ENCODE data around the gene TNFSF4.

The TNFSF4 gene

DNA sequence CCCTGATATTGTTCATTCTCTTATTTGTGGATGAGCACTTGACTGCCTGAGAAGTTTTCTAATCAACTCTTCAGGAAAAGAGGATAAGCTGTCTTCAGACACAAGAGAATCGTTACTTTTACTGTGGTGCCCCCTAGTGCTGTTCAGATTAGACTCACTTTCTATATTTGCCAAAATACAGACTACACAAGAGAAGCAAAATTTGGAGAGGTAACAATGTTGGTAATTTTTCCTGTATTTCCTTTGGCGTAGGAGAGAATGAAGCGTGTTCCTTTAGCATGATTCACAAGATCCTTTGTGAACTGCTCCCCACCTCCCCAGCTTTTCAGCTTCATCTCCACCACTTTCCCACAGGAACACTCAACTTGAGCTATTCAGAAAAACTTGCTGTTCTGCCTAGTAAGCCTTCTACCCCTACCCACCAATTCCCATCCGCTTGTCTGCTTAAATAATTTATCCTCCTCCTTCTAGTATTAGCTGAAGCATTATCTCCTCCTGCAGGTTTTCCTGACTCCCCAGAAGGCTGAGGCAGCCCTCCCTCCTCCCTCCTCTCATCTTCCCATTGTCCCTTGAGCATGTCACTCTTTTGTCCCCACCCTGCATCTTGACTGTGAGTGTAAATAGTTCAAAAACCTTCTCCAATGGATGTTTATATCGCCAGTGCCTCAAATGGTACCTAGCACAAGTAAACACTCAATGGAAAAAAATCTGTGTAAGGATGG is 4.5 kb downstream of the TNFSF4 start:
- no peaks in the 10 kb centered on the region for H3K36me3 ChIP-seq
- no peaks in the 10 kb centered on the region for H3K27me3 ChIP-seq
- no peak overlapping the region for H3K4me3 ChIP-seq (ENCODE audit: low read depth in 1 of 2, low read length in 1 of 2)
- H3K27ac ChIP-seq = no peak overlapping the region
- TF ChIP-seq, protein P1, sequence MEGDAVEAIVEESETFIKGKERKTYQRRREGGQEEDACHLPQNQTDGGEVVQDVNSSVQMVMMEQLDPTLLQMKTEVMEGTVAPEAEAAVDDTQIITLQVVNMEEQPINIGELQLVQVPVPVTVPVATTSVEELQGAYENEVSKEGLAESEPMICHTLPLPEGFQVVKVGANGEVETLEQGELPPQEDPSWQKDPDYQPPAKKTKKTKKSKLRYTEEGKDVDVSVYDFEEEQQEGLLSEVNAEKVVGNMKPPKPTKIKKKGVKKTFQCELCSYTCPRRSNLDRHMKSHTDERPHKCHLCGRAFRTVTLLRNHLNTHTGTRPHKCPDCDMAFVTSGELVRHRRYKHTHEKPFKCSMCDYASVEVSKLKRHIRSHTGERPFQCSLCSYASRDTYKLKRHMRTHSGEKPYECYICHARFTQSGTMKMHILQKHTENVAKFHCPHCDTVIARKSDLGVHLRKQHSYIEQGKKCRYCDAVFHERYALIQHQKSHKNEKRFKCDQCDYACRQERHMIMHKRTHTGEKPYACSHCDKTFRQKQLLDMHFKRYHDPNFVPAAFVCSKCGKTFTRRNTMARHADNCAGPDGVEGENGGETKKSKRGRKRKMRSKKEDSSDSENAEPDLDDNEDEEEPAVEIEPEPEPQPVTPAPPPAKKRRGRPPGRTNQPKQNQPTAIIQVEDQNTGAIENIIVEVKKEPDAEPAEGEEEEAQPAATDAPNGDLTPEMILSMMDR (IDR thresholded peaks at IDR 0.05) = no peak
- peaks cover 10 to 24% of the 10 kb centered on the region in 2 experiments for H3K4me1 ChIP-seq (ENCODE audit: control insufficient read depth in 1 of 2, insufficient read depth in 1 of 2, low read depth in 1 of 2, low read length in 1 of 2)
- H3K9me3 ChIP-seq = no peaks in the 10 kb centered on the region

DNA sequence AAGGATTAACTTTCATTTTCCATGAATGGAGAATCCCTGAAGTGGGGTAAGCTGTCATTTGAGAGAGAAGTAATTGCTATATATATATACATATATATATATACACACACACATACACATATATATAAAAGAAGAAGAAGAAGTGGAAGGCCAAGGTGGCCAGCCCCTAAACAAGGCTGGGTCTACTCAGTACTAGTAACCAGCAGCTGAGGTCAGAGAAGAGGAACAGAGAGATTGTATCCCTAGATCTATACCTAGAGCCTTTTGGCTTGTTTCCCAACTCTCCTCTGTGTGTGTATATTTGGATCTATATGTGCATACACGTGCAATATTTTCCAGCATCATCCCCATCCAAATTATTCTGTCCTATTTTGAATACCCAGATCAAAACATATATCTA is 5.2 kb downstream of the TNFSF4 start:
- TF ChIP-seq, protein P1 (IDR thresholded peaks at IDR 0.05) = no peak
- Histone ChIP-seq H3K36me3 (no peaks in the 10 kb centered on the region), H3K4me3 (ENCODE audit: low read depth in 1 of 2, low read length in 1 of 2) (no peak overlapping the region), H3K9me3 (no peaks in the 10 kb centered on the region), H3K27me3 (no peaks in the 10 kb centered on the region), H3K27ac (no peak overlapping the region), H3K4me1 (ENCODE audit: control insufficient read depth in 1 of 2, insufficient read depth in 1 of 2, low read depth in 1 of 2, low read length in 1 of 2) (peaks cover 8 to 18% of the 10 kb centered on the region in 2 experiments)

DNA sequence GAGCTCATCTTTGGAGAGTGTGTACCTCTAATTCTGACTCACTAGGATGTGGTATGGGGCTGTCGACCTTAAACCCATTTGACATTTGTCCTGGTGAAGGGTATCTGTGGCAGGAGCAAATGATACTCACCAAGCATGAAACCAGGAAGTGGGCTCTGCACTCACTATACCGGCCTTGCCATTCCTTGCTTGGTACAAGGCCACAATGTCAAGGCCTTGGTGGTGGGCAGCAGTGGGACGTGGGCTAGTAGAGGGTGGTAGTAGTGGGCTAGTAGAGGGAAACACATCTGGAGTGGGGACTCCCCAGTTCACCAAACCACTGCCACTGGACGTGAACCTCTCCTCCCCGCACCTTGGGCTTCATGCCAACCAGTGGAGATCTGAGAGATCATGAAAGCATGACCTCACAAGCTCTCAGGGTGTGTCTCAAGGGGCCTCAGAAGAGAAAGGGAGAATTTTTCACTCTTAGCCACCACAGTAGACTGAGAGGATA is 11.5 kb downstream of the TNFSF4 start:
- TF ChIP-seq, protein P1 (IDR thresholded peaks at IDR 0.05) = no peak
- Histone ChIP-seq H3K4me1 (ENCODE audit: control insufficient read depth in 1 of 2, insufficient read depth in 1 of 2, low read depth in 1 of 2, low read length in 1 of 2) (no peaks in the 10 kb centered on the region), H3K4me3 (ENCODE audit: low read depth in 1 of 2, low read length in 1 of 2) (no peak overlapping the region), H3K27me3 (no peaks in the 10 kb centered on the region), H3K27ac (no peak overlapping the region), H3K36me3 (no peaks in the 10 kb centered on the region), H3K9me3 (no peaks in the 10 kb centered on the region)

DNA sequence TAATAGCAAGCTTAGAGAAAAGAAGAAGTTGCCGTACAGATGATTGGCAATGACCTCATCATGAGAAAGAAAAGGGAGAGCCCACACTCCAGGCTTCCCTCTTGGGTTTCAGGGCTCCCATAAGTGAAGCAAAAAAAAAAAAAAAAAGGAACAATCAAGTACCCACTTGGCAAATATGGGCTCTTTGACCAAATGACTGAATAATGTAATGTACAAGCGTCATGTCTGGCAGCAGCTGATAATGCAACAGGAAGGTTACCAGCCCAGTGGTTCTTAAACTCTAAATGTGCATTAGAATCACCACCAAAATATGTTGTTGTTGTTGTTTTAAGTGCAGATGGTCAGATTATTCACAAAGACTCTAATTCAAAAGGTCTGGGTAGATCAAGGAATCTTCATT is 13.5 kb downstream of the TNFSF4 start:
- Histone ChIP-seq H3K27ac (no peak overlapping the region), H3K27me3 (no peaks in the 10 kb centered on the region), H3K9me3 (no peaks in the 10 kb centered on the region), H3K36me3 (no peaks in the 10 kb centered on the region), H3K4me1 (ENCODE audit: control insufficient read depth in 1 of 2, insufficient read depth in 1 of 2, low read depth in 1 of 2, low read length in 1 of 2) (no peaks in the 10 kb centered on the region), H3K4me3 (ENCODE audit: low read depth in 1 of 2, low read length in 1 of 2) (no peak overlapping the region)
- TF ChIP-seq, protein P1 (IDR thresholded peaks at IDR 0.05) = no peak

DNA sequence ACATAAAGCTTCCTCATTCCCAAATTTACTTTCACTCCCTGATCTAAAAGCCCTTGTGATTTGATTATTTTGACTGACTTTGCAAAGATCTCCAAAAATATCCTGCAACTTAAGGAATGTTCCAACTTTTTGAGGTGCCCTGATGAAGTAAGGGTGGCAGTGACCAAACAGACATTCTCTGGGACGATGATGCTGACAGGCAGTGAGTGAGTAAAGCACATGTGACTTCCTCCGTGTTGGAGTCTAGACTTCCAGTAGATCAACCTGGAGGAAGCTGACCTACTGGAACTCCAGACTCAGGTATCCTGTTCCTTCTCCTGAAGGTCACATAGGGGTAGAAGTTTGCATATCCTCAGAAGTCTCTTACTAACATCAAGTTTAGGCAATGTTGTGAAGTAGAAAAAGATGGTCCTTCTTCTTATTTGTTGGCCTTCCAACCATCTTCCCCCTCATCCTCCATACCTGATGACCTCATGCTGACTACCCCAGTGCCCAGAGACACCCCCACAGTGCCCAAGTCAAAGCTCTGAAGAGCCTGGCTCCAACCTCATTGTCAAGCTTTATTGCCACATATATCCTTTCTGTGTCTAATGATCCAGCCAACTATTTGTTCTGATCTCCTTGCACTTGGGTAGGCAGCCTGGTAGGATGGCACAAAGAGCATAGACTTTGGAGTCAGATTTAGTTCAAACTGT is 16.0 kb downstream of the TNFSF4 start:
- H3K9me3 ChIP-seq = no peaks in the 10 kb centered on the region
- H3K4me3 ChIP-seq (ENCODE audit: low read depth in 1 of 2, low read length in 1 of 2) = no peak overlapping the region
- H3K27me3 ChIP-seq = no peaks in the 10 kb centered on the region
- TF ChIP-seq, protein P1 (IDR thresholded peaks at IDR 0.05) = no peak
- H3K27ac ChIP-seq = no peak overlapping the region
- no peaks in the 10 kb centered on the region for H3K36me3 ChIP-seq
- H3K4me1 ChIP-seq (ENCODE audit: control insufficient read depth in 1 of 2, insufficient read depth in 1 of 2, low read depth in 1 of 2, low read length in 1 of 2) = no peaks in the 10 kb centered on the region

Data from neutrophil (primary cell).